GM12892 (cell line): ENCODE data around the gene OSBPL3.
"Not testable (repeated sequence)": the region's sequence is repeated elsewhere in the genome, so short reads cannot be mapped to it uniquely, and the experiment has no call there.

Source experiments
- DNase-seq: peaks from one replicate; pipeline ENCODE4 v3.0.0; 2011; ENCODE audit not compliant: insufficient read length
- FAIRE-seq: peaks from 2 replicates; lab custom pipeline; 2011; peaks lifted over from hg19 to GRCh38; lab: Jason Lieb, UNC
- POLR2A ChIP-seq: IDR thresholded peaks from 2 replicates; pipeline ENCODE4 v1.6.1; 2011; ENCODE audit warnings: low read depth, low read length, control low read depth
- POLR2AphosphoS5 ChIP-seq: IDR thresholded peaks from 2 replicates; pipeline ENCODE4 v1.6.1; 2011; ENCODE audit warnings: low read depth, low read length, control low read depth
- TAF1 ChIP-seq: IDR thresholded peaks from 2 replicates; pipeline ENCODE4 v1.6.1; 2011; ENCODE audit warnings: low read depth, mild to moderate bottlenecking, control low read depth, low read length, borderline replicate concordance

OSBPL3 gene

GRCh38 chr7:24913801-24914464 lies 66.0 kb downstream of the OSBPL3 start:
- TF ChIP-seq POLR2A (no peak), POLR2AphosphoS5 (no peak), TAF1 (no peak)
- FAIRE-seq: peak; percentile 68
- no peak for DNase-seq

- no peak for TF ChIP-seq TAF1
- TF ChIP-seq POLR2A: no peak
- TF ChIP-seq POLR2AphosphoS5: no peak
- FAIRE-seq: peak; percentile 77
- DNase-seq: no peak
Measured at GRCh38 chr7:24912874-24913514, 67.0 kb downstream of the OSBPL3 start.

GRCh38 chr7:24912424-24912823 lies 67.6 kb downstream of the OSBPL3 start:
- FAIRE-seq (no peak), DNase-seq (no peak)
- TF ChIP-seq POLR2AphosphoS5 (no peak), TAF1 (no peak), POLR2A (no peak)

GRCh38 chr7:24911213-24911603 lies 68.8 kb downstream of the OSBPL3 start:
- FAIRE-seq: peak; percentile 5
- DNase-seq: no peak
- TF ChIP-seq TAF1 (no peak), POLR2A (no peak; the same call in 1 of the 2 replicates), POLR2AphosphoS5 (no peak)

GRCh38 chr7:24910551-24911212 lies 69.3 kb downstream of the OSBPL3 start:
- TF ChIP-seq POLR2A: no peak; the same call in 1 of the 2 replicates
- TF ChIP-seq TAF1: no peak
- TF ChIP-seq POLR2AphosphoS5: no peak
- FAIRE-seq (peak; percentile 5), DNase-seq (no peak)

GRCh38 chr7:24908727-24909126 lies 71.3 kb downstream of the OSBPL3 start:
- TF ChIP-seq POLR2A (no peak), POLR2AphosphoS5 (no peak), TAF1 (no peak)
- no peak for FAIRE-seq

GRCh38 chr7:24908166-24908565 lies 71.8 kb downstream of the OSBPL3 start:
- TF ChIP-seq POLR2AphosphoS5: no peak
- no peak for TF ChIP-seq POLR2A
- TF ChIP-seq TAF1: no peak
- FAIRE-seq: no peak
- no peak for DNase-seq

More at GRCh38 chr7:24908727-24909126, 71.3 kb downstream of the OSBPL3 start:
- DNase-seq: no peak

GRCh38 chr7:24907311-24907886 lies 72.6 kb downstream of the OSBPL3 start:
- DNase-seq (no peak), FAIRE-seq (peak; percentile 83)
- TF ChIP-seq TAF1 (no peak), POLR2A (0 out of 2 replicates have a peak, but pooled peaks have one; percentile 22), POLR2AphosphoS5 (peak; percentile 49)

- no peak for TF ChIP-seq POLR2AphosphoS5
- TF ChIP-seq POLR2A: no peak
- TF ChIP-seq TAF1: no peak
- DNase-seq: no peak
- no peak for FAIRE-seq
Measured at GRCh38 chr7:24905996-24906770, 73.8 kb downstream of the OSBPL3 start.

- not testable (repeated sequence) for DNase-seq, FAIRE-seq
Measured at GRCh38 chr7:24903992-24904391, 76.0 kb downstream of the OSBPL3 start.

GRCh38 chr7:24903559-24903958 lies 76.4 kb downstream of the OSBPL3 start:
- TF ChIP-seq POLR2AphosphoS5: no peak
- no peak for TF ChIP-seq TAF1
- TF ChIP-seq POLR2A: no peak
- DNase-seq (no peak), FAIRE-seq (no peak)
